Measurements from ENCODE around the gene COPS6.

The COPS6 gene

GRCh38 chr7:100079024-100079560 lies 9.7 kb upstream of the COPS6 start:
- no peak for DNase-seq (ENCODE audit: low read depth in 2 of 2, low spot score in 1 of 2)

GRCh38 chr7:100080907-100081534 lies 7.7 kb upstream of the COPS6 start:
- no peak for DNase-seq (ENCODE audit: low read depth in 2 of 2, low spot score in 1 of 2)

GRCh38 chr7:100081535-100082102 lies 7.2 kb upstream of the COPS6 start, which contains the start of gene ZNF3:
Gene ZNF3, minus strand, starts transcription at chr7:100081723. Its CDS starts 4,366 bp downstream, at chr7:100077357.
- peak; percentile 93 to 96 for DNase-seq (ENCODE audit: low read depth in 2 of 2, low spot score in 1 of 2)

GRCh38 chr7:100082978-100083377 lies 5.8 kb upstream of the COPS6 start:
- DNase-seq (ENCODE audit: low read depth in 2 of 2, low spot score in 1 of 2): no peak

DNA sequence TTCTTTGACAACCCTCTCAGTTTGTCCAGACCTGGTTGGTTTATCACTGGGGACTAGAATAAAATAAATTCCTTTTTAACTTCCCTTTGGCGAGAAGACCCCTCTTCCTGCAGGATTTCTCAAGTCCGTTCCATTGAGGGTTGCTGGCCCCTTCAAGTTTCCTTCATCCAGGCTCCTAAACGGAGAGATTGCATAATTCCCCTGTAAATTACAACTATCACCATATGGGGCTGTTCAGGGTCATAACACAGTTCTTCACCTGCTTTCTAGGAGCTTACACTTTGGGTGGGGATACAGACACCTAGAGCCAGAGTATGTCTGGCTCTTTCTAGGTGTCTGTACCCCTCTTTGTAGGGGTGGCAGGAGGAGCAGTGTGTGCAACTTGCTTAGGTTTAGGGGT lies 3.3 kb upstream of the COPS6 start:
- DNase-seq (ENCODE audit: low read depth in 2 of 2, low spot score in 1 of 2): no peak

DNA sequence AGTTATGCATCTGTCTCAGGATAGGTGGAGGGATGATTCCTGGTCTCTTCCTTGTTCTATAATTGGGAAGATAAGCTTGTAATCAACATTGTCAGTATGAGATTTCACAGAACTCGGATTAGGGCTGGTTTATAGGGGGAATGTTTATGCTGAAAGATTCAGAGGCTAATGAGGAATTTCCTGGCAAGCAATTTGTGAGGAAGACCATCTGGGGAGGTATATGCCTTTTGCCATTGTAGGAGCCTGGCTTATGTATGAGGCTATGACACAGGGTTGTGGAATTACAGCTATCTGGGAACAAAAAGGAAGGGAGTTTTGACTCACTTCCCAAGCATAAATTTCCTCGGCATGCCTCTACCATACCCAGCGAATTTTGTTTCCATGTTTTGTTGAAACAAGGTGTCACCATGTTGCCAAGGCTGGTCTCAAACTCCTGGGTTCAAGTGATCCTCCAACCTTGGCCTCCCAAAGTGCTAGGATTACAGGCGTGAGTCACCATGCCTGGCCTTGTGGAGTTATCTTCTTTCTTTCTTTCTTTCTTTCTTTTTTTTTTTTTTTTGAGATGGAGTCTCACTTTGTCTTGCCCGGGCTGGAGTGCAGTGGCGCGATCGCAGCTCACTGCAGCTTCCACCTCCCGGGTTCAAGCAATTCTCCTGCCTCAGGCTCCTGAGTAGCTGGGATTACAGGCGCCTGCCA lies 1.6 kb upstream of the COPS6 start:
- no peak for DNase-seq (ENCODE audit: low read depth in 2 of 2, low spot score in 1 of 2)

DNA sequence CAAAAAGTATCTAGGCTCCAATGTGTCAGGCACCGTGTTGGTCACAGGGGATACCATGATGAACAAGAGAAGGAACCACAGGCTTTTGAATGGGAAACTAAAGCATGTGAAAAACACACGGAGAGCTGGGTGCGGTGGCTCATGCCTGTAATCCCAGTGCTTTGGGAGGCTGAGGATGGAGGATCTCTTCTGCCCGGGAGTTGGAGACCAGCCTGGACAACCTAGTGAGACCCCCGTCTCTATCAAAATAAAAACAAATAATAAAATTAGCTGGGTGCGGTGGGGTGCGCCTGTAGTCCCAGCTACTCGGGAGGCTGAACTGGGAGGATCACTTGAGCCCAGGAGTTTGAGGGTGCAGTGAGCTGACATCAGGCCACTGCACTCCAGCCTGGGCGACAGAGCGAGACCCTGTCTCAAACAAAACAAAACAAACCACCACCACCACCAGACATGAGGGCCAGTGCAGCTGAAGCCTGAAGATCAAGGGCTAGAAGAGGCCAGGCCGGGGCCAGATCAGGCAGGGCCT lies 611 bp upstream of the COPS6 start:
- no peak for DNase-seq (ENCODE audit: low read depth in 2 of 2, low spot score in 1 of 2)

DNA sequence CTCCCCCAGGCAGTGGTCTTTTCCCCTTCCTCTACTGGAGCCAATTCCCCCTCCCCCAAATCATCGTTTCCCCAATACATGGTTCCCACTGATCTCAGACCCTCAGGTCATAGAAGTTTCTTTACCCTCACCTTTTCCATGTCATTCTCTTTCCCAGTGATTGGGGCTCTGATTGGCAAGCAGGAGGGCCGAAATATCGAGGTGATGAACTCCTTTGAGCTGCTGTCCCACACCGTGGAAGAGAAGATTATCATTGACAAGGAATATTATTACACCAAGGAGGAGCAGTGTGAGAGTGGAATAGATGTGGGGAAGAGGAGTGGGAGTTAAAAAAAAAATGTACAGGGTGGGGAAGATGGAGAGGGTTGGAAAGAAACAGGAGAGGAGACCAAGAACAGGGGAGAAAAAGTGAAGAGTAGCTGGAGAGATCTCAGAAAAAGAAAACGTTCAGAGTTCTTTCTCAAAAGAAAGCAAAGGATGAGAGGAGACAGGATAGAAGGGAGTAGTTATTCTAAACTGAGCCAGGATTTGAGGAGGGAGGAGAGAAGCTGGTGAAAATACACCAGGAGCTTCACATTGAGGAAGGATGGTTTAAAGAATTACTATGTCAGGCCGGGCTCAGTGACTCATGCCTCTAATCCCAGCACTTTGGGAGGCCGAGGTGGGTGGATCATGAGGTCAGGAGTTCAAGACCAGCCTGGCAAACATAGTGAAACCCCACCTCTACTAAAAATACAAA lies 858 bp downstream of the COPS6 start:
- no peak for DNase-seq (ENCODE audit: low read depth in 2 of 2, low spot score in 1 of 2)

DNA sequence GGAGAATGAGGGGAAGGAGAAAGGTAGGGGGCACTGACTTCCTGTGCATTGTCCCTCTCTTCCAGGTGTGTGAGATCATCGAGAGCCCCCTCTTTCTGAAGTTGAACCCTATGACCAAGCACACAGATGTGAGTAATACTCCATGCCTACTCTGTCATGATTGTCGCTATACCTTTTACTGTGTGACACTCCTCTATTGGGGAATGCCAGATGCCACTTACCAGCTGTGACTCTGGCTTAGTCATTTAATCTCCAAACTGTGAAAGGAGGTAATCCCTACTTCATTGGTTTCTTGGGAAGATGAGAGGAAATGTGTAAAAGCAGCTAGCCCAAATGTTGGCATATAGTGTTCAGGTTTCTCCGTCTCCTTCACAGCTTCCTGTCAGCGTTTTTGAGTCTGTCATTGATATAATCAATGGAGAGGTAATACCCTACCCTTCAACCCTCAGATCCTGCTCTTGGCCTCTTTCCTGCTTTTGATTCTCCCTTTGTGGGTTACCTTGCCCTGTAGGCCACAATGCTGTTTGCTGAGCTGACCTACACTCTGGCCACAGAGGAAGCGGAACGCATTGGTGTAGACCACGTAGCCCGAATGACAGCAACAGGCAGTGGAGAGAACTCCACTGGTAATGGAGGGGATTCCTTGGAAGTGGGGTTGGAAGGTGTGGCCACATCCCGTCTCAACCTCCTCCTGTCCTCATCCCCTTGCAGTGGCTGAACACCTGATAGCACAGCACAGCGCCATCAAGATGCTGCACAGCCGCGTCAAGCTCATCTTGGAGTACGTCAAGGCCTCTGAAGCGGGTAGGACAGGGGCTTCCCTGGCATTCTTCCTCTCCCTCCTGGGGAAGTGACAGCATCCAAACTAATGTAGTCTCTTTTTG lies 2.0 kb downstream of the COPS6 start:
- DNase-seq (ENCODE audit: low read depth in 2 of 2, low spot score in 1 of 2): no peak

- DNase-seq (ENCODE audit: low read depth in 2 of 2, low spot score in 1 of 2): no peak
Measured at GRCh38 chr7:100091411-100092181, 2.8 kb downstream of the COPS6 start.

GRCh38 chr7:100093054-100093453 lies 4.3 kb downstream of the COPS6 start:
- no peak for DNase-seq (ENCODE audit: low read depth in 2 of 2, low spot score in 1 of 2)

- DNase-seq (ENCODE audit: low read depth in 2 of 2, low spot score in 1 of 2): no peak
Measured at GRCh38 chr7:100093498-100093897, 4.7 kb downstream of the COPS6 start.

GRCh38 chr7:100093925-100094486 lies 5.2 kb downstream of the COPS6 start:
- no peak for DNase-seq (ENCODE audit: low read depth in 2 of 2, low spot score in 1 of 2)

- no peak for DNase-seq (ENCODE audit: low read depth in 2 of 2, low spot score in 1 of 2)
Measured at GRCh38 chr7:100095289-100095688, 6.5 kb downstream of the COPS6 start.

DNA sequence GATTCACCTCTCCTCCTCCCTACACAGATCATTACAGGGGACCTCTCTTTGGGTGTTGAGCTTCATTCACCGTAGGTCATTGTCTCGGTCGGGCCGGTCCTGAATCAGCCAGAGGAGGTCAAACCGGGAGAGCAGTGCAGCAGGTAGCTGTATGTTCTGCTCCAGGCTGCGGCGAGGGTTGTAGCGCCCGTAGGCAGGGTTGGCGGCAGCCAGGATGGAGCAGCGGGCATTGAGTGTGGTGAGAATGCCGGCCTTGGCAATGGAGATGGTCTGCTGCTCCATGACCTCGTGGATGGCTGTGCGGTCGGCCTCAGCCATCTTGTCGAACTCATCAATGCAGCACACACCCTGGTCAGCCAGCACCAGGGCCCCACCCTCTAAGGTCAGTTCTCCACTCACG lies 6.9 kb downstream of the COPS6 start:
- no peak for DNase-seq (ENCODE audit: low read depth in 2 of 2, low spot score in 1 of 2)

DNA sequence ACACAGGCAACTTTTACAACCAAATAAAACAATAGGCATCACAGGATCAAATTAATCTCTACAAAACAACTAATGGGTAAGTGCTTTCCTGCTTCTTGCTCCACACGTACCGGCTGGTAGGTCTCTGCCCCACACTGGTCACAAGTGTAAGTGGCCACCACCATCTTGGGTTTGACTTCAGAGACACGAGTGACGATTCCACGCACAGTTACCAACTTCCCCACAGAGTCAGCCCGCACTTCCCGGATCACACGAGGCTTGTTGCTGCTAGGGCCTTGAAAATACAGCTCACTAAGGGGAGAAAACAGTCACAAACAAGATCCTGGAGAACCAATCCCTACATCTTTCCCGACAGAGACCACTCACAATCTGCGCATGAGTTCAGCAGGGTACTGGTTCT lies 10.1 kb downstream of the COPS6 start:
- DNase-seq (ENCODE audit: low read depth in 2 of 2, low spot score in 1 of 2): no peak

DNA sequence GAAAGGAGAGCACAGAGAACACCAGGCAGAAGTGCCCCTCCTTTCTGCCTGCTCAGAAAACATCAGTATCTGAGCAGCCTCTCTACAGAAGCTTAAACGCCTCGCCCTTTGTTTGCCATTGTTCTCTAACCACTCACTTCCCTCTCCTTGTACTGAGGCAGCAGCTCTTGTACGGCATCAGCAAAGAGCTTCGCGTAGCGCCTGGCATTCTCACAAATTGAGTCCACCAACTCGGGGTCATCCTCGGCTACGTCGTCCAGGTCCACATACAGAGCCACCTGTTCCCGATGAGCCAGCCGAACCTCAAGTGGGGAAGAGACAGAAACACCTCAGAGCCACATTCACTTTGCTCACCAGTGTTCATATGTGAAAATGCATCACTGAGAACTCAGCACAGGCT lies 10.7 kb downstream of the COPS6 start:
- no peak for DNase-seq (ENCODE audit: low read depth in 2 of 2, low spot score in 1 of 2)

GRCh38 chr7:100100420-100101015 lies 11.7 kb downstream of the COPS6 start:
- peak; percentile 67 to 75 for DNase-seq (ENCODE audit: low read depth in 2 of 2, low spot score in 1 of 2)
